GM21717 (cell line): ENCODE results near the gene ASIC4.
A peak's percentile ranks its signal among the peaks of the same experiment; 100 is the strongest.

Source experiments
- ATAC-seq: cut with Tn5 transposase; IDR thresholded peaks from one replicate; pipeline ENCODE4 v1.9.1; 2021; ENCODE audit warnings: mild to moderate bottlenecking, moderate library complexity; ENCODE audit not compliant: unreplicated experiment

ASIC4 gene

GRCh38 chr2:219551441-219552381 is 37.4 kb downstream of the ASIC4 start:
- ATAC-seq = no peak

GRCh38 chr2:219552382-219553167 is 38.3 kb downstream of the ASIC4 start:
- peak; percentile 94 for ATAC-seq

GRCh38 chr2:219553168-219553417 is 38.8 kb downstream of the ASIC4 start:
- no peak for ATAC-seq

GRCh38 chr2:219553463-219553963 is 39.2 kb downstream of the ASIC4 start:
- ATAC-seq = no peak

GRCh38 chr2:219554350-219554749 is 40.1 kb downstream of the ASIC4 start:
- no peak for ATAC-seq

GRCh38 chr2:219555956-219556355 is 41.7 kb downstream of the ASIC4 start:
- ATAC-seq = no peak

GRCh38 chr2:219556413-219556812 is 42.1 kb downstream of the ASIC4 start:
- ATAC-seq = no peak

- no peak for ATAC-seq
Measured at GRCh38 chr2:219557320-219557719, 43.0 kb downstream of the ASIC4 start.

- no peak for ATAC-seq
Measured at GRCh38 chr2:219557791-219558785, 43.8 kb downstream of the ASIC4 start.

GRCh38 chr2:219559156-219559915 is 45.1 kb downstream of the ASIC4 start:
- no peak for ATAC-seq

- no peak for ATAC-seq
Measured at GRCh38 chr2:219560037-219560892, 46.0 kb downstream of the ASIC4 start.

GRCh38 chr2:219560893-219561178 is 46.6 kb downstream of the ASIC4 start:
- no peak for ATAC-seq

GRCh38 chr2:219561179-219562048 is 47.1 kb downstream of the ASIC4 start:
- no peak for ATAC-seq

GRCh38 chr2:219562049-219563020 is 48.1 kb downstream of the ASIC4 start:
- no peak for ATAC-seq

GRCh38 chr2:219563271-219563928 is 49.1 kb downstream of the ASIC4 start:
- ATAC-seq = no peak
